GM13976 (cell line): Measurements from ENCODE around the gene PDE9A.
"Not testable (repeated sequence)": the region's sequence is repeated elsewhere in the genome, so short reads cannot be mapped to it uniquely, and the experiment has no call there.

Source experiments
- DNase-seq: peaks from one replicate; pipeline ENCODE4 v3.0.0; 2012; ENCODE audit warnings: low spot score
- in situ Hi-C: fragments of 300-500 bp; cut with MboI; formaldehyde crosslinking; loops from one replicate; pipeline ENCODE4 v1.12.0; 2022; ENCODE audit warnings: low sequenced_read_pairs, mixed read lengths, inconsistent platforms; ENCODE audit not compliant: unreplicated experiment
- TF ChIP-seq, protein P1 (sequence below): IDR thresholded peaks from 2 replicates; pipeline ENCODE4 v1.5.1; 2012; ENCODE audit warnings: borderline replicate concordance, mild to moderate bottlenecking; ENCODE audit not compliant: insufficient read depth; ENCODE audit errors: extremely low read depth, missing control alignments, control extremely low read depth

PDE9A gene

GRCh38 chr21:42613756-42614155 lies 39.7 kb upstream of the PDE9A start:
- no peak for DNase-seq
- TF ChIP-seq, protein P1, sequence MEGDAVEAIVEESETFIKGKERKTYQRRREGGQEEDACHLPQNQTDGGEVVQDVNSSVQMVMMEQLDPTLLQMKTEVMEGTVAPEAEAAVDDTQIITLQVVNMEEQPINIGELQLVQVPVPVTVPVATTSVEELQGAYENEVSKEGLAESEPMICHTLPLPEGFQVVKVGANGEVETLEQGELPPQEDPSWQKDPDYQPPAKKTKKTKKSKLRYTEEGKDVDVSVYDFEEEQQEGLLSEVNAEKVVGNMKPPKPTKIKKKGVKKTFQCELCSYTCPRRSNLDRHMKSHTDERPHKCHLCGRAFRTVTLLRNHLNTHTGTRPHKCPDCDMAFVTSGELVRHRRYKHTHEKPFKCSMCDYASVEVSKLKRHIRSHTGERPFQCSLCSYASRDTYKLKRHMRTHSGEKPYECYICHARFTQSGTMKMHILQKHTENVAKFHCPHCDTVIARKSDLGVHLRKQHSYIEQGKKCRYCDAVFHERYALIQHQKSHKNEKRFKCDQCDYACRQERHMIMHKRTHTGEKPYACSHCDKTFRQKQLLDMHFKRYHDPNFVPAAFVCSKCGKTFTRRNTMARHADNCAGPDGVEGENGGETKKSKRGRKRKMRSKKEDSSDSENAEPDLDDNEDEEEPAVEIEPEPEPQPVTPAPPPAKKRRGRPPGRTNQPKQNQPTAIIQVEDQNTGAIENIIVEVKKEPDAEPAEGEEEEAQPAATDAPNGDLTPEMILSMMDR = no peak
- in situ Hi-C loops = no loop called here

GRCh38 chr21:42614396-42614795 lies 39.0 kb upstream of the PDE9A start:
- no peak for DNase-seq
- TF ChIP-seq, protein P1 = no peak
- in situ Hi-C loops = no loop called here

- TF ChIP-seq, protein P1 = no peak
- peak; percentile 64 for DNase-seq
- in situ Hi-C loops = no loop called here
Measured at GRCh38 chr21:42614811-42615351, 38.5 kb upstream of the PDE9A start.

DNA sequence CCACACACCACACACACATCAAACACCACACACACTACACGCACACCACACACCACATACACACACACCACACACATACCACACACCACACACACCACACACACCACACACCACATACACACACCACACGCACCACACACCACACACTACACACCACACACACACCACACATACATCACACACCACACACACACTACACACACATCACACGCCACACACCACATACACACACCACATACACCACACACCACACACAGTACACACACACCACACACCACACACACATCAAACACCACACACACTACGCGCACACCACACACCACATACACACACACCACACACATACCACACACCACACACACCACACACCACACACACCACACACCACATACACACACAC lies 38.0 kb upstream of the PDE9A start:
- in situ Hi-C loops = not testable (repeated sequence)

DNA sequence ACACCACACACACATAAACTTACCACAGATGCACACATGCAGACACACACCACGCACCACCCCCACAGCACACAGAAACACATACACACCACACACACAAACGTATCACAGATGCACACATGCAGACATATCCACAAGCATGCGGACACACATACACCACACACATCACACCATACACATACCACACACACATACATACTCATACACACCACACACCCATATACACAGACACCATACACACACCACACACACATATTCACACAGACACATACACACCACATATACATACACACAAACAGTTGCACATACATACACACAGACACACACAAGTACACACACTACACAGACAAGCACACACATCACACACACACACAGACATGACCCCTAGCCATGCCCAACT lies 37.5 kb upstream of the PDE9A start:
- in situ Hi-C loops = no loop called here
- no peak for DNase-seq
- TF ChIP-seq, protein P1 = no peak

More for the DNA sequence above, 38.0 kb upstream of the PDE9A start:
- DNase-seq = not testable (repeated sequence)

GRCh38 chr21:42616446-42616845 lies 37.0 kb upstream of the PDE9A start:
- TF ChIP-seq, protein P1 = no peak
- DNase-seq = no peak
- in situ Hi-C loops = no loop called here

GRCh38 chr21:42616941-42617340 lies 36.5 kb upstream of the PDE9A start:
- no peak for DNase-seq
- TF ChIP-seq, protein P1 = no peak
- in situ Hi-C loops = no loop called here
